HuH-7.5 (cell line): Measurements from ENCODE around the gene KCNMA1.

ENCODE experiments used
- DNase-seq: peaks from one replicate; pipeline ENCODE4 v3.0.0; 2011; ENCODE audit warnings: low spot score

Gene KCNMA1

DNA sequence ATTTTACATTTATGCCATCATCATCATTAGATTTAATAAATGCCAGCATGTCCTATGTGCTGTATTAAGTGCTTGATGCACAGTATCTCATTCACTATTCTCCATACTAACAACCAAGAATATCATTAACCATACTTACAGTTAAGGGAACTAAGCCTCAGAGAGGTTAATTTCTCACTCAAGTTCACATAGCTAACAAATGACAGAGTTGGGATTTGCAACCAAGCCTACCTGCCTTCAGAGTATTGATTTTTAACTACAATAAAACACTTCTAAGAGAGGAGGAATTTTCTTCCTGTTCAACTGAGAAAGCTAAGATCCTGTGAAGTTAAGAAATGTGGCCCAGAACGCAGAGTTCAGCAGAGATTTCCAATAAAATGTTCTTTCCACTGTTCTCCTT lies 403.0 kb downstream of the KCNMA1 start:
- DNase-seq, result no peak

DNA sequence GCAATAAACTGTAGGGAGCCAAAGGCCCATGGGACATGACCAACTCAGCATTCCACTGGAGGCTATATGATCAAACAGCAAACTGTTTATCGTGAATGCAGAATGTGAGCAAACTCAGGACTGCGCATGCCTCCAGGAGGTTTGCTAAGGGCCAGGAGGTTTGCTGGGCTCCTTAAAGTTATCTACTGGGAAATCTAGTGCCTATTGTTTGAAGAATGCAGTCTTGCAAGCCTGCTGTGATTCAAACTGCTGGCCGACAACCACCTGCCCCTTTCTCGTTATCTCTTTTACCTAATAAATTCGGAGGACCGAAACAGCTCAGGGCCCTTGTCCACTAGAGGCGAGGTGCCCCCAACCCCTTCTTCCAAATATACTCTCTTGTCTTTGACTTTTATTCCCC lies 404.1 kb downstream of the KCNMA1 start:
- DNase-seq, result no peak

DNA sequence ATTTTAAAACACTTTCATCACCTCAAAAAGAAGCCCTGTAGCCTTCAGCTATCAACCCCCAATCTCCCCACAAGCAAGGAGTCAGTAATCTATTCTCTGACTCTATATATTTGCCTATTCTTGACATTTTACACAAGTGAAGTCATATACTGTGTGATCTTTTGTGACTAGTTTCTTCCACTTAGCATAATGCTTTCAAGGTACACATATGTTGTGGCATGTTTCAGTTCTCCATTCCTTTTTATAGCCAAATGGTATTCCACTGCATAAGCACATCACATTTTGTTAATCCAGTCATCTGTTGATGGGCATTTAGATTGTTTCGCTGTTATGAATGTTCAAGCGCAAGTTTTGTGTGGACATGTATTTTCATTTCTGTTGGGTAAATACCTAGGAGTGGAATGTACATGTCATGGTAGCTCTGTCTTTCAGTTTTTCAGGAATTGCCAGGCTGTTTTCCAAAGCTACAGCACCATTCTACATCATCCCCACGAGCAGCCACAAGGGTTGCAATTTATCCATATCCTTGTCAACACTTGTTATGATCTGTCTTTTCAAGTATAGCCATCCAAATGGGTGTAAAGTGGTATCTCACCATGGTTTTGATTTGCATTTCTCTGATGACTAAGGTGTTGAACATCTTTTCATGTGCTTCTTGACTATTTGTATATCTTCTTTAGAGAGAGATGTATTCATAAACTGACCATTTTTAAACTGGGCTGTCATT lies 405.6 kb downstream of the KCNMA1 start:
- no peak for DNase-seq

DNA sequence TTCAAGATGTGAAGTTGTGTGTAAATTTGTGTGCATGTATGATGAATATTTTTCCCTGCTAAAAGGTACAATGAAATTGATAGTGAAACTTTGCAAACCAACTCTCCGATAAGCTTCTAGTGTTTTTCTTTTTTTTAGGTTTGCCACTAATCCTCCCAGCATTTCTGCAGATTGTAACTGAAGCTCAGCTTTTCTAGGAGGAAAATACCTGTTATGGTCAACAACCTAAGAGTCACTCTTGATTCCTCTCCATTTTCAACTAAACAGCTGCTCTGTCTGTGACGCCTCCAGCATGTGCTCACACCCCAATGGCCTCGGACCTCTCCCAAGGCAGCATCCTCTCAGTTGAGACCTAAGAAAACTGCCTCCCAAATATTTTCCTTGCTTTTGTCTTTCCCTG lies 406.2 kb downstream of the KCNMA1 start:
- no peak for DNase-seq

DNA sequence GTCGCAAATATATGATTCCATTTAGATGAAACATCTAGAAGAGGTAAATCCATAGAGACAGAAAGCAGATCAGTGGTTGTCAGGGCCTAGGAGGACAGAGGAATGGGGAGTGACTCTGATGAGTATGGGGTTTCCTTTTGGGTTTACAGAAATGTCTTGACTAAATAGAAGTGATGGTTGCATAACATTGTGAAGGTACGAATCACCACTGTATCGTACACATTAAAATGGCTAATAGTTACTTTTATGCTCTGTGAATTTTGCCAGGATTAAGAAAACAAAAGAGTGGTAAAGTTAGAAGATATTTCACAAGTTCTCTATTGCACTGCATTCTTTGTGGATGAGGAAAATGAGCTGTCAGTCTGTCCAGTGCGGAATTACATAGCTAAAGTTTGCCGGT lies 407.4 kb downstream of the KCNMA1 start:
- no peak for DNase-seq

DNA sequence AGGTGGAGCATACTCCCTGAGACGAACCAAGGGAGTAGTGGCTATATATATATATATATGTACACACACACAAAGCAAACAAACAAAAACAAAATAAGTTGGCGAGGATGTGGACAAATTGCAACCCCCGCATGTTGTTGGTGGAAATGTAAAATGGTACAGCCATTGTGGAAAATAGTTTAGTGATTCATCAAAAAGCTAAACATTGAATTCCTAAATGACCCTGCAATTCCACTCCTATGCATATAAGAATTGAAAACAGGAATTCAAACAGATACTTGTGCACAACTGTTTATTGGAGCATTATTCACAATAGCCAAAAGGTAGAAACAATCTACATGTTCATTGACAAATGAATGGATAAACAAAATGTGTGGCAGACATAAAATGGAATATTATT lies 407.9 kb downstream of the KCNMA1 start:
- DNase-seq, result no peak

DNA sequence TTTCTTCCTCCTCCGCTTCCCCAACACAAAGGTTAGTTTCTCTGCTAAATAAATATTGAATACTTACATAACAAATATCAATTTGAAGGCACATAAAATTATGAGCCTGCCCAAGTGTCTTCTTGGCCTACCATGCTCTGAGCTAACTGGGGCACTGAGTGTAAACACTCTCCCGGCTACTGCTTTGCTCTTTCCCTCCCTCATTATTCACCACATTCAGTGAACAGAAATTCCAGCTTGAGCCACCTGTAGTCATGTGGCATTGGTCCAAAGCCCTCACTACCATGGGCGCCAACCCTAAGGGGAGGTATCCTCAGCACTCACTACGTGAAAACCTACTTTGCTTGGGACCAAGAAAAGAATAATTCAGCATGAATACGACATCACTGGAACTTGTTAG lies 409.0 kb downstream of the KCNMA1 start:
- DNase-seq, result no peak

DNA sequence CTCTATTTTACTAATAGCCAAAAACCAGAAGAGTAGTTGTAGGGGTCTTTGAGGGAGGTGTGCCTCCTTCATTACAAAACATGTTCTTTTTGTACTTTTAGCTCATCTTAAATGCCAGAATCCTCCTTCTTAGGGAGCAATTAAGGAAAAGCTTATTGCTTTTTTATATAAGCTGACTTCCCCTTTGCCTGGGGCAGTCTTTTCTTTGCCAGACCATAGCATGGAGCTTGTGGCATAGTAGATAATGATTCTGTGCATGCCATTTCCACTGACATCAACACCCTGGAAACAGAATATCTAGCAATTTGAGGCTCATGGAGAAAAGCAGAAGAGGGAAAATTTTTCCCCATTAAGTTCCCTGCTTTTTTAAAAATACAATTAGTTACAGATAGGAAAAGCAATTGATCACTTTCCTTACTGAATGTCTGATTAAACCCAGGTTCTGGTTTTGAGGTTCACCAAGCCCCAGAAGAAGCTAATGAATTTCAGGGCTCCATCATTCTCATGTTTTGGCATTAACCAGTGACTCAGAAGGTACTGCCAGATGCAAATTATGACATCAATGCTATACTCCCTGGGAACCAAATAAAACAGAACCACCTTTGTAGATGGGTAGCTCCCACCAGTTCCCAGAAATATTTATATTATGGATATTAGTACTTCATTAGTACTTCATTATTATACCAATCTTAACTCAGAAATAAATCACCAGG lies 410.6 kb downstream of the KCNMA1 start:
- DNase-seq, result no peak

DNA sequence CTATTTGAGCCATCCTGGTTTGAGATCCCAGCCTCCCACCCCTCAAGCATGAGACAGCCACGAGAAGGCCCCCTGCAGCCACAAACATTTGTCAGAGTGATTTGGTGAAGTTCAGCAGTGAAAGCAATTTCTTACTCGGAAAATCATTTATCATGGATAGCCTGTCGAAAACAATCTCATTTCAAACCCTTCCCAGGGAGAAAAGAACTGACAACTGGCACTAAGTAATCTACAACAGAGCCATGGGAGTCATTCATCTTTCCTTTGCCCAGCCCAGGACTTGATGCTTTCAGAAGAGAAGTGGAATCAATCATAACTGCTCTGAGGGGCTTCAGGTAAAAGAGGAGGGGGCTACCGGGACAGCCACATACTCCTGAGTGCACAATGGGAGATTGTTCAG lies 411.2 kb downstream of the KCNMA1 start:
- DNase-seq, result no peak

DNA sequence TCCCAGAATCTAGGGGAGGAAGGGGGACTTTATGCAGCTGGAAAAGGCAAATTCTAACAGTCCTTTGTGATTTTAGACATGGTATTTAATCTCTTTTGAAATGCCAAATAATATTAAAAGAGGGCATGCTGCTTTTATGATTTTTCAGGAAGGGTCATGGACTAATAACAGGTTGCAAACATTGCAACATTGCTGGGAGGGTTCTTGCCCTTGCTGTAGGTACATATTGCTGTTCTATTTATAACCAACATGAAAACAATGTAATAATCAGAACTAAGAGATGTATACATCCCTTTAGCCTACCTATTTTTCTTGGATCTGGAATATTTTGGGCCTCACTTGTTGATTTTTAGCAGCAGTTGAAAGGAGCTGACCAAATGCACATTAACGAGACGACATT lies 411.6 kb downstream of the KCNMA1 start:
- DNase-seq, result no peak

DNA sequence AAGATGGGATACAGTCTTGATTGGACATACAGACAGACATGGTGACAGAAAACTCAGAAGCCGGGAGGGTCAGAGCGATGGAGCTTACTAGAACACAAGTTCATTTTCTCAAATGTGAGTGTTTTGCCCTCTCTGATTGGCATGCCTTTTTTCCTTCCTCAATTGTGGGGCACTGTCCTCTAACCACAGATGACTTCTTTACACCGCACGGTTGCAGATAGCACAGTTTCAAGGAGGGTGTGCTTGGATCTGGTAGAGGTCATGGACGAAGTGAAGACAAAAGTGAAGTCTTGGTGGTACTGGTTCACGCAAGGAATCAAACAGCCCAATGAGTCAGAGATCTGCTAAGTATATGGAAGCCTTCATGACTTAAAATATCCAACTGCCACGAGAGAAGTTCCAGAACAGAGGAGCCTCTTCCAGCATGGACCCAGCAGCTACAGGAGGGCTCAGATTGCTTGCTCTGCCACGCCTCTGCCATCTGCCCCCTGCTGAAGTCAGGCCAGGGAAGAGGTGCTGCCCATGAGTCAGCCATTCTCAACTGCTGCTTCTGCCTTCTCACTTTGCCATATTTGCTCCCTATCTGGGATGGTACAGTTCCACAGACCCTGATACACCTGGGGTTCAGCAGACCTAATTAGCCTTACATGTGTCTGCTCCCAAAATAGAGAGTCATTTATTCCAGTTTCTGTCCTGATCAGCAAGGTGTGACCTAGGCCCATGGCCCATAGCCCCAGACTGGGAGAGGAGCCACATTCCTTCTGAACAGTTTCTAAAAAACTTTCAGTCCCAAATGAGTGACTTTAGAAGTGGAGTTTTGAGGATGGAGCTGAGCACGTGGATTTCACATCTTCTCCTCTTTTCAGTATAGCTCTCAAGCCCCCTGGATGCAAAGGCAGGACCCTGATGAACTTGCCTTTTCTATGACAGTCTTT lies 413.8 kb downstream of the KCNMA1 start:
- no peak for DNase-seq

DNA sequence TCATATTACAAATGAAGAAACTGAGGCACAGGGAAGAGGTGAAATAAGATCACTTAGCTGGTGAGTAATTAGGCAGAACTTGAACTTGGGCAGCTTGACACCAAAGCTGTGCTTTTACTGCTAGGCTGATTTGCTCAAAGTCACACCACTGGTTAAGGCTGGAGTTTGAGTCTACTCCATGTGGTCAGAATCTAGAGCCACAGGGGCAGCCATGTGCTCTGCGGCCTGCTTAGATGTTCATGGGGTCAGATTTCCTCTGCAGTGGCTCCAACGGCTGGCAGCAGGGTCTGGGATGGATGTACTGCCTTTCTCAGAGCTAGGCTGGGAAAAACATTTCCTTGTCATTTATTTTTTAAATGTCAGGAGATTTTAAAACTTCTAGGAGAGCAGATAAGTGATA lies 417.5 kb downstream of the KCNMA1 start:
- DNase-seq, result no peak

DNA sequence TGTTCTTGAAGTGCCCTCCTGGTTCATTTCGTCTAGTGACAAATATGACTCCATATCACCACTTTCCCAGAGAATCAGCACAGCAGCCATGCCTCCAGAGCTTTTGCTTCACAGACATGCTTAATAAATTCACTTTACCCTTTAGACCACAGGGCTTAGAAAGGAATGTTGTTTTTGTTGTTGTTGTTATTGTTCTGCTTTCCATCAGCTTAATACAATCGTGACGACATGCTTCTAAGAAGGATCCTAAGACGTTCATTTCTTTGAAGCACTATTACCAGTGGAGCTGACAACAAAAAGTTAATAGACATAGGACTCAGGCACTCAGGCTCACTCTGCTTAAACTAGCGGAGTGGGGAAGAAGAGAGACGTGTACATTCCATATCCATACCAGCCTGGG lies 418.6 kb downstream of the KCNMA1 start:
- DNase-seq, result no peak

DNA sequence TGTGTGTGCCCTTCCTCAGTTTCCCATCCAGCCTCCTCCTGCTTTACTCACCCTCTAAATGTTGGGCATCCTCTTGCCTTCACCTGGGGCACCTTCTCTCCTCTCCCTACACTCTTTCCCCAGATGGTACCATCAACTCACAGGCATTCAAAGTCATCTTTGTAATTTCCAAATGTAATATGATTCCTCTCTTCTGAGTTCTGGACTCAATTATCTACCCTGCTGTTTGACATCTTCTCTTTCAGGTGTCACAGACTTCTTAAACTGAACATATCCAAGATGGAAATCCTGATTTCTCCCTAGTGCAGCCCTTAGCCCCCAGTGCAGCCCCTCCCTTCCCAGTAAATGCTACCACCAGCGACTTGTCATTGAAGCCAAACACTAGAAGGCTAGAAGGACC lies 422.8 kb downstream of the KCNMA1 start:
- DNase-seq, result no peak

DNA sequence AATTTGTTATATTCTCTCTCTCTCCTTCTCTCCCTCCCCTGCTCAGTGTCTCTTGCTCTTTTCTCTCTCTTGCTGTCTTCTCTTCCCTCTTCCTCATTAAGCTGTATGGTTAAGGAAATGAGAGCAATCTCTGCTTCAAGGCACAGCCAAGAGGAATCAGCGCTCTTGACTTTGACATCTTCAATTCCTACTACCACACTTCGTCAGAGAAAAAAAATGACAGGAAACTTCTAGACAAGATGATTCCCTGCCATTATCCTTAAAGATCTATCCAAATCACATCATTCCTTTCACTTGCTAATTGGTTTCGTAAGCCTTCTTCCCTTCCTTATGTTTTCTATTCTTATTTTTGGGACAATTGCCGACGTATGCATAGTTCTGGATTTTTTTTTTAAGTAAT lies 425.0 kb downstream of the KCNMA1 start:
- DNase-seq, result no peak

DNA sequence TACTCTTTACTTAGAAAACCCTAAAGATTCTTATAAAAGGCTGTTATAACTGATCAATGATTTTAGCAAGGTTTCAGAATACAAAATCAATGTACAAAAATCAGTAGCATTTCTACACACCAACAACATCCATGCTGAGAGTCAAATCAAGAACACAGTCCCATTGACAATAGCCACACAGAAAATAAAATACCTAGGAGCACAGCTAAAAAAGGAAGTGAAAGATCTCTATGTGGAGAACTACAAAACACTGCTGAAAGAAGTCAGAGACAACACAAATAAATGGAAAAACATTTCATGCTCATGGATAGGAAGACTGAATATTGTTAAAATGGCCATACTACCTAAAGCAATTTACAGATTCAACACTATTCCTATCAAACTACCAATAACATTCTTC lies 427.0 kb downstream of the KCNMA1 start:
- DNase-seq, result no peak

DNA sequence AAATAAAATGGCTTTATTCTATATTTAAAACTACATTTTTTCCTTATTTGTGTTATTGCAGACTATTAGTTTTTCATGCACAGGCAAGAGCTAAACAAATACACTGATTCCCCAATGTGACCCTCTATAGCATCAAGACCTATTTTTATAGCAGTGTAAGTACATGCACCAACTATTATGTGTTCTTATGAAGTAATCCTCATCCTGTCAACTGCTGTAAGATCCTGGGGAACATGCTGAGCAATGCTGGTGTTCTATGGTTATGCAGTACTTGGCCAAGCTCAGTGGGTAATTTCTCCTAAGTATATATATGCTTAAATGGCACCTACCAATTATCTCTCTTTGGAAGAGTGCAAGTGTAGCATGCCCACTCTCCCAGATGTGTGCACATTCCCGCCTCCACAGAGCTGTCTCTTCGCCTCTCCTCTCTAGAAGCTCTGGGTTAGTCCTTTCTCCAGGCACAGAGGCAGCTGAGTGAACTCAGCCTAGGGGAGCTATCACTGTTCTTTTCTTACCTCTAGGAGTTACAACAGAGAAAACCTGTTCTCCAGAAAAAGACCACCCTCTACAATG lies 428.8 kb downstream of the KCNMA1 start:
- DNase-seq, result no peak

DNA sequence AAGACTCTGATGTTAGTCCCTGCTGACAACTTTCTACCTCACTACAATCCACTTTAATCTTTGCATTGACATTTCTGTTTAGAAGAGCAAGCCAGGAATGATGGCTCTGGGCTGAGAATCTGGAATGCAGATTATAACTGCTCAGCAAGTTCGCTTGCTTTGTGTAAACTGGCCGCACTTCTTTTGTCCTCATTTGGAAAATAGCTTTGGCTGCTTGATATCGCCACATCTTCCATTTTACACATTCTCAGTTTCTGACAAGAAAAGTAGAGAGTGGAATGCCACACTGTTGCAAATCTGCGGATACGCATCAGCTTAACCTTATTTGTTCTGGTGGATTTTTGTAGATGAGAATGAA lies 429.8 kb downstream of the KCNMA1 start:
- DNase-seq, result no peak

DNA sequence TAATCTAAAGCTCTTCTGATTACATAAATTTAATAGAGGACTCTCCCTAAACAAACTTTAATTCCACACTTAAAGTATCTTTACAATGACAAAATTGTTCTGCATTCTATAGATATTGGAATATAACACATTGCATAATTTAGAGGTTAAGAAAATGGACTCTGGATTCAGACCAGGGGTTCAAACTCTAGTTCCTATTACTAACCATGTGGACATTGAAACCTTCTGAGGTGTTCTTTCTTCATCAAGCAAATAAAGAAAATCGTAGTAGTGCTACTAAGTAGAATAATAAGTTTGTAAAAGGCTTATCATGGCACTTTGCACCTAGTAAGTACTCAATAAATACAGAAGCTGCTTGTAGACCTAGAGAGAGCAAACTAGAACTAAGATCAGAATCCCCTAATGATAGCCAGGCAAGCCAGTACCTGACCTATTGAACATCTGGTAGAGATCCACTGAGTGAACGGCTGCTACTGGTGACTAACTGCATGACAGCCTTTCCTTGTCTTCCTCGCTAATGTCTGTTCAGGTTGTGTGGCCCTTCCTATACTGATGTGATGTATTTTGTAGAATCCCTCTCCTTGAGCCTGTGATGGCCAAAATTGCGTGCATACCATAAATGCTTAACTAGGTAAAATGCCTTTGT lies 430.3 kb downstream of the KCNMA1 start:
- no peak for DNase-seq

DNA sequence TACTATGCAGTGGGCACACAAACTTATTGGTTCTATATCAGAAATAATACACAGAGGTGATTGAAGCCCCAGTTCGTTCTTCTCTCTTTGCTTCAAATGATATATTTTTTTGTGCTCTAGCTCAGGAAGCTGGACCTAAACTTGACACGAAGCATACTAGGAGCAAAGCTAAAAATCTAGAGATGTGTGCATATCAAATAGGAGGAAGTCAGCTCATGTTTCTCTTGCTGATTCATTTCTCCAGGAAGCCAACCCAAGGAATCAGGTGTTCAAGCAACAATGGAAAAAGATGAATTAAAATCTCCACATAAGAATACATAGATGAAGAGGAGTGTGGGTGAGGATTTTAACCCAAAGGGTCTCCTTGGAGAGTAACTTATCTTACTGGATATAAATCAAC lies 432.5 kb downstream of the KCNMA1 start:
- no peak for DNase-seq

DNA sequence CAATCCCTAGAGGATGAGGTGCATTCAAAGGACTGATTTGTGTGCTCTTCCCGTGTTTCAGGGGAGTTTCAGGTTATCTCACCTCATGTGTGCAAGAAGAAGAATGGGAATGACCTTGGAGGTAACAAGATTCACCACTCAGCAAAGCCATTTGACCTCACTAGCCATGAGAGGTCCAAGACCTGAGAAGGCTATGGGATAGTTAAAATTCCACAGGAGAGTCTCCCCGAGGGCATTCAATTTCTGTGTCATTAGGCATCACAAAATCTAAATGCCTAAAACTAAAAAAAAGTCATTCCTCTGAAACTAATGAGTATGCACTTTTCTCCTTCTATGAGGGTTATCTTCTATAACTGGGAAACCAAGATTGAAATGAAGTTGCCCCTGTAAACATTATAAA lies 433.4 kb downstream of the KCNMA1 start:
- no peak for DNase-seq

DNA sequence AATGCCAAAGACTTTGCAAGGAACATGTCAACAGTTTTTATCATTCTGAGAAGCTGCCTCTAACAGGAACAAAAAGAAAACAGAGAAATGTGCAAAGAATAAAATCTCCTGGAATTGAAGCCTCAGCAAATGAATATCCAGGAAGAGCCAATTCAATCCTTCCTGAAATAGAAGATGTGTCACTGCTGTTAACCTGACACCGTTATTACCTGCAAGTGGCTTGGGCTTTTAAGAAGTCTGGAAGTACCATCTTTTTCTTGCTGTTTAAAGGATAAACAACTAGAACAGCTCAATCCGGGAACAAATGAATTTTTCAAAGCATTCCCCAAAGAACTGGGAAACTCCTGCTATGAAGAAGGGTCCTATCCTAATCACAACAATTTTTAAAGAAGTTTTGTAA lies 434.8 kb downstream of the KCNMA1 start:
- DNase-seq, result no peak
